SK-N-SH (cell line): ENCODE data around the gene CCNI2.

ENCODE experiments used
- FOXM1 ChIP-seq: IDR thresholded peaks from 2 replicates; pipeline ENCODE4 v1.4.0; 2012; ENCODE audit warnings: low read depth, mild to moderate bottlenecking
- TAF1 ChIP-seq: IDR thresholded peaks from 2 replicates; pipeline ENCODE4 v1.6.1; 2012; ENCODE audit warnings: low read depth, mild to moderate bottlenecking, low read length, moderate library complexity, borderline replicate concordance
- YY1 ChIP-seq: IDR thresholded peaks from 2 replicates; pipeline ENCODE4 v1.4.0; 2012; ENCODE audit warnings: low read depth, mild to moderate bottlenecking
- TF ChIP-seq, protein P1 (sequence below): fragments of 200-600 bp; sonication (generic); IDR thresholded peaks from 2 replicates; pipeline ENCODE4 v1.6.1; 2017; ENCODE audit warnings: antibody characterized with exemption, mild to moderate bottlenecking, moderate library complexity

DNA sequence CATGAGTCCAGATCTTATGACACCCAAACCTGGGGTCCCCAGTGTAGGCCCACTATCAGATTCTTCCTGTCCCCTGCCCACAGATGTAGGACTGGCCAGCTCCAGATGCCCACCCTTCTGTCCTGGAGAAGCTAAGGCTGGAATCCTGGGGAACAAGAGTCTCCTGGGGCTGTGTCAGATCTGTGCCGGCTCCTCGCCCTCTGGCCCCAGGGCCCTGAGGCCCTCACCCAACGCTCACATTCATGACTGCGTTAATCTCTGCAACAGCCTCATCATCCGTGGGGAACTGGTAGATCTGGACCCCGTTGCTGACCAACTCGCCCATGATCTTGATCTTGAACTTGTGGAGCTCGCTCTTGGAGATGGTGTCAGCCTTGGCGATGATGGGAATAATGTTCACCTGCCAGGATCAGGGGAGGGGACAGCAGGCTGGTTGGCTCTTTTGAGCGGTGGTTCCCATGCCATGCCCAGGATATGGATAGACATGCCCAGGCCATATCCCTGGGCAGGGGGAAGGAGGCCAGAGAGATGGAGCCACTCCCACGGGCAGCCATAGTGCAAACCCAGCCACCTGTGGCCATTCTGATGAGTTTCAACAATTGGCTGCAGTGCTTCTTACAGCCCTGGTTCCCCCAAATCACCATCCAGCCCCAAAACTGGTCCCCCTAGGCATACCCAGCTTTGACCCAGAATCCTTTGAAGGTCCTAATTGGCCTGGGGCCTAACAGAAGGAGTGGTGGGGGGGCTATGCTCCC, 15.2 kb downstream of the CCNI2 start:
- TF ChIP-seq TAF1, result no peak
- no peak for TF ChIP-seq FOXM1
- TF ChIP-seq YY1, result no peak
- TF ChIP-seq, protein P1, sequence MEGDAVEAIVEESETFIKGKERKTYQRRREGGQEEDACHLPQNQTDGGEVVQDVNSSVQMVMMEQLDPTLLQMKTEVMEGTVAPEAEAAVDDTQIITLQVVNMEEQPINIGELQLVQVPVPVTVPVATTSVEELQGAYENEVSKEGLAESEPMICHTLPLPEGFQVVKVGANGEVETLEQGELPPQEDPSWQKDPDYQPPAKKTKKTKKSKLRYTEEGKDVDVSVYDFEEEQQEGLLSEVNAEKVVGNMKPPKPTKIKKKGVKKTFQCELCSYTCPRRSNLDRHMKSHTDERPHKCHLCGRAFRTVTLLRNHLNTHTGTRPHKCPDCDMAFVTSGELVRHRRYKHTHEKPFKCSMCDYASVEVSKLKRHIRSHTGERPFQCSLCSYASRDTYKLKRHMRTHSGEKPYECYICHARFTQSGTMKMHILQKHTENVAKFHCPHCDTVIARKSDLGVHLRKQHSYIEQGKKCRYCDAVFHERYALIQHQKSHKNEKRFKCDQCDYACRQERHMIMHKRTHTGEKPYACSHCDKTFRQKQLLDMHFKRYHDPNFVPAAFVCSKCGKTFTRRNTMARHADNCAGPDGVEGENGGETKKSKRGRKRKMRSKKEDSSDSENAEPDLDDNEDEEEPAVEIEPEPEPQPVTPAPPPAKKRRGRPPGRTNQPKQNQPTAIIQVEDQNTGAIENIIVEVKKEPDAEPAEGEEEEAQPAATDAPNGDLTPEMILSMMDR, result no peak
